Measurements from ENCODE around the gene PRSS2. TPM values are rescaled to one million over a fixed set of nuclear protein-coding genes. Genes with fewer than 3 reads are reported as not detected.

PRSS2 gene
- total RNA-seq, 1 experiment from 2014 or later = not detected

DNA sequence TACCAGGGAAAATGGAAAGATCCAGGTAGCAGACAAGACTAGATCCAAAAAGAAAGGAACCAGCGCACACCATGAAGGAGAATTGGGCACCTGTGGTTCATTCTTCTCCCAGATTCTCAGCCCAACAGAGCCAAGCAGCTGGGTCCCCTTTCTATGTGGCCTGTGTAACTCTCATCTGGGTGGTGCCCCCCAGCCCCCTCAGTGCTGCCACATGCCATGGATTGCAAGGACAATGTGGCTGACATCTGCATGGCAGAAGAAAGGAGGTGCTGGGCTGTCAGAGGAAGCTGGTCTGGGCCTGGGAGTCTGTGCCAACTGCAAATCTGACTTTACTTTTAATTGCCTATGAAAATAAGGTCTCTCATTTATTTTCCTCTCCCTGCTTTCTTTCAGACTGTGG lies 21.4 kb downstream of the PRSS2 start:
- H3K4me1 ChIP-seq (ENCODE audit: insufficient read depth, low read length, poor library complexity, severe bottlenecking) = no peaks in the 10 kb centered on the region
- TF ChIP-seq CTCF (conservative IDR thresholded peaks at IDR 0.05; ENCODE audit: low read depth, low read length) = no peak
- no peak for TF ChIP-seq EZH2 (IDR thresholded peaks at IDR 0.05; ENCODE audit: borderline replicate concordance, low read depth, low read length, poor library complexity, severe bottlenecking)
- no peak overlapping the region for H3K27ac ChIP-seq (ENCODE audit: low read depth, low read length, poor library complexity, severe bottlenecking)
- H3K36me3 ChIP-seq (ENCODE audit: insufficient read depth, low read length, poor library complexity, severe bottlenecking) = no peaks in the 10 kb centered on the region
- no TSS peak for BruUV-seq (replicated peaks)
- H3K4me3 ChIP-seq (ENCODE audit: low read depth, low read length, poor library complexity, severe bottlenecking) = no peak overlapping the region
- CTCF ChIA-PET = interaction anchor here (0.6 kb wide), 1 partner anchor 9 kb away, joined by 15 read pairs; no protein-coding TSS in a partner anchor
- no peak for DNase-seq (ENCODE audit: low spot score)
- intact Hi-C loops (cut with micrococcal nuclease; ENCODE audit: unreplicated experiment) = no loop called here
- peaks cover 57% of the 10 kb centered on the region for H3K27me3 ChIP-seq (replicated peaks; ENCODE audit: insufficient read depth, low read depth, low read length, poor library complexity)
- POLR2A ChIA-PET (ENCODE audit: low non-redundant PET) = no interaction called here
- no peaks in the 10 kb centered on the region for H3K9me3 ChIP-seq (ENCODE audit: low read depth, low read length, poor library complexity, severe bottlenecking)

GRCh38 chr7:142792593-142792992 lies 21.8 kb downstream of the PRSS2 start:
- POLR2A ChIA-PET (ENCODE audit: low non-redundant PET) = no interaction called here
- no peaks in the 10 kb centered on the region for H3K36me3 ChIP-seq (ENCODE audit: insufficient read depth, low read length, poor library complexity, severe bottlenecking)
- CTCF ChIA-PET = interaction anchor here (0.6 kb wide), 1 partner anchor 9 kb away, joined by 15 read pairs; no protein-coding TSS in a partner anchor
- no peak for DNase-seq (ENCODE audit: low spot score)
- intact Hi-C loops (cut with micrococcal nuclease; ENCODE audit: unreplicated experiment) = no loop called here
- H3K9me3 ChIP-seq (ENCODE audit: low read depth, low read length, poor library complexity, severe bottlenecking) = no peaks in the 10 kb centered on the region
- H3K4me1 ChIP-seq (ENCODE audit: insufficient read depth, low read length, poor library complexity, severe bottlenecking) = no peaks in the 10 kb centered on the region
- peaks cover 62% of the 10 kb centered on the region for H3K27me3 ChIP-seq (replicated peaks; ENCODE audit: insufficient read depth, low read depth, low read length, poor library complexity)
- TF ChIP-seq CTCF (conservative IDR thresholded peaks at IDR 0.05; ENCODE audit: low read depth, low read length) (no peak), EZH2 (IDR thresholded peaks at IDR 0.05; ENCODE audit: borderline replicate concordance, low read depth, low read length, poor library complexity, severe bottlenecking) (no peak)
- H3K27ac ChIP-seq (ENCODE audit: low read depth, low read length, poor library complexity, severe bottlenecking) = no peak overlapping the region
- no TSS peak for BruUV-seq (replicated peaks)
- H3K4me3 ChIP-seq (ENCODE audit: low read depth, low read length, poor library complexity, severe bottlenecking) = no peak overlapping the region

DNA sequence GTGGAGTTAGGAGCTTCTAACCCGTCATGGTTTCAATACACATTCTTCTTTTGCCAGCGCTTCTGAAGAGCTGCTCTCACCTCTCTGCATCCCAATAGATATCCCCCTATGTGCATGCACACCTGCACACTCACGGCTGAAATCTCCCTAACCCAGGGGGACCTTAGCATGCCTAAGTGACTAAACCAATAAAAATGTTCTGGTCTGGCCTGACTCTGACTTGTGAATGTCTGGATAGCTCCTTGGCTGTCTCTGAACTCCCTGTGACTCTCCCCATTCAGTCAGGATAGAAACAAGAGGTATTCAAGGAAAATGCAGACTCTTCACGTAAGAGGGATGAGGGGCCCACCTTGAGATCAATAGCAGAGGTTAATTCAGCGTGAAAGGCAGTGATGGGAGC lies 22.4 kb downstream of the PRSS2 start:
- no TSS peak for BruUV-seq (replicated peaks)
- intact Hi-C loops (cut with micrococcal nuclease; ENCODE audit: unreplicated experiment) = no loop called here
- Histone ChIP-seq H3K9me3 (ENCODE audit: low read depth, low read length, poor library complexity, severe bottlenecking) (no peaks in the 10 kb centered on the region), H3K4me3 (ENCODE audit: low read depth, low read length, poor library complexity, severe bottlenecking) (no peak overlapping the region), H3K27me3 (replicated peaks; ENCODE audit: insufficient read depth, low read depth, low read length, poor library complexity) (peaks cover 67% of the 10 kb centered on the region), H3K27ac (ENCODE audit: low read depth, low read length, poor library complexity, severe bottlenecking) (no peak overlapping the region), H3K36me3 (ENCODE audit: insufficient read depth, low read length, poor library complexity, severe bottlenecking) (no peaks in the 10 kb centered on the region), H3K4me1 (ENCODE audit: insufficient read depth, low read length, poor library complexity, severe bottlenecking) (no peaks in the 10 kb centered on the region)
- no peak for TF ChIP-seq EZH2 (IDR thresholded peaks at IDR 0.05; ENCODE audit: borderline replicate concordance, low read depth, low read length, poor library complexity, severe bottlenecking)
- no peak for TF ChIP-seq CTCF (conservative IDR thresholded peaks at IDR 0.05; ENCODE audit: low read depth, low read length)
- POLR2A ChIA-PET (ENCODE audit: low non-redundant PET) = no interaction called here
- no peak for DNase-seq (ENCODE audit: low spot score)
- CTCF ChIA-PET = interaction anchor here (0.6 kb wide), 1 partner anchor 10 kb away, joined by 3 read pairs; no protein-coding TSS in a partner anchor
